Astrocyte (in vitro differentiated cells and primary cell): ENCODE results near the gene PRR9.

Source experiments
- CTCF ChIP-seq: IDR thresholded peaks from 2 replicates; pipeline ENCODE4 v1.5.1; 2011; ENCODE audit warnings: low read depth, mild to moderate bottlenecking, inconsistent platforms, low read length, moderate library complexity; ENCODE audit not compliant: insufficient read depth
- EZH2 ChIP-seq: IDR thresholded peaks from 2 replicates; pipeline ENCODE4 v1.6.1; 2012; ENCODE audit warnings: mild to moderate bottlenecking, low read length, inconsistent platforms; ENCODE audit not compliant: insufficient read depth

- TF ChIP-seq EZH2 = no peak
- TF ChIP-seq CTCF = no peak
These were observed 22.9 kb upstream of the PRR9 start for GRCh38 chr1:153194331-153195050.
